ENCODE measurements around the gene SLC50A1. TPM values are rescaled to one million over a fixed set of nuclear protein-coding genes. Genes with fewer than 3 reads are reported as not detected.

The SLC50A1 gene
- total RNA-seq, 1 donor from 2014 or later: 26.6 TPM

GRCh38 chr1:155183775-155184221, 48.1 kb downstream of the SLC50A1 start:
- H3K36me3 ChIP-seq (ENCODE audit: control insufficient read depth, insufficient read depth, low read length): peaks cover 6% of the 10 kb centered on the region
- no peak for TF ChIP-seq CTCF (IDR thresholded peaks at IDR 0.05; ENCODE audit: insufficient read depth, low read length, poor library complexity, severe bottlenecking)
- H3K27me3 ChIP-seq (ENCODE audit: control insufficient read depth, insufficient read depth, low read length): no peaks in the 10 kb centered on the region
- DNase-seq (ENCODE audit: low read depth): no peak
- H3K4me3 ChIP-seq (ENCODE audit: low read depth, low read length): no peak overlapping the region

- Histone ChIP-seq H3K36me3 (ENCODE audit: control insufficient read depth, insufficient read depth, low read length) (peaks cover 6% of the 10 kb centered on the region), H3K27me3 (ENCODE audit: control insufficient read depth, insufficient read depth, low read length) (no peaks in the 10 kb centered on the region), H3K4me3 (ENCODE audit: low read depth, low read length) (no peak overlapping the region)
- no peak for DNase-seq (ENCODE audit: low read depth)
- no peak for TF ChIP-seq CTCF (IDR thresholded peaks at IDR 0.05; ENCODE audit: insufficient read depth, low read length, poor library complexity, severe bottlenecking)
Observed at GRCh38 chr1:155184351-155184811, 48.7 kb downstream of the SLC50A1 start.

DNA sequence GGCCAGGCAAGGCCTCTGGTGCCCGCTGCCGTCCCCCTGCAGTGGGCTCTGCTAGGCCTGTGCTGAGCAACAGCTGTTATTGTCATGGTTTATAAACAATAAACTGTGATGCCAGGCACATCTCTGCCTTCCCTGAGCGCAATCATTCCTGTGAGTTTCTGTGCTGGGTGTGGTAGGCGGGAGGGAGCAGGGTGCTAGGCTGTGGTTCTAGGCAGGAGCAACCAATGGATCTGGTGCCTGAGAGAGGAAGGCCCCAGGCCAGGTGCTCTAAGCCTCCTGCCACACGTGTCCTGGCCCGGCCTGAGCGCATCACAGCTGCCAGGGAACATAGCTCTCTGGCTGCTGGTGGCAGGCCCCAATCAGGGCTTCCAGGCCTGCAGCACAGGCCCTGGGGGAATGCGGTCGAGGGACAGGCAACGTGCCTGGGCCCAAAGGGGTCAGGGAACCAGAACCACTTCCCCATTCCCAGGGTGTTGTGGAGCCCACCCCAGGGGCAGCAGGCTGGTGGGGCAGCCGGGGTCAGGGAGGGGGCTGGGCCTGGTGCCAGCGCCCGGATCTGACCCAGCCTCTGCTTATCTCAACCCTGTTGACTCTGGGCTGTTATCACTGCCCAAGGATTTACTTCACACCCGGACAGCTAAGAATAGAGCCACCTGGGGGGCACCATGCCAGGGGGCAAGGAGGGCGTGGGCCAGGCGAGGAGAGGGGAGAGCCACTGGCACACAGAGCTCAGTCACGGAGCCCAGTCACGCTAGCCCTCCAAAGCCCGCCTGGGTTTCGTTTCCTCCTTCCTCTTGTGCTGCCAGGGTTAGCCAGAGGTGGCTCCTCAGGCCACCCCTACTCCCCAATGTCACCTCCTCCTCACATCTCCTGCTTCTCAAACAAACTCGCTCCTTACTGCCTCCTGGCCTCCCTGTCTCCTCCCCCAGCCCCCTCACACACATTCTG, 49.5 kb downstream of the SLC50A1 start:
- no peak for TF ChIP-seq CTCF (IDR thresholded peaks at IDR 0.05; ENCODE audit: insufficient read depth, low read length, poor library complexity, severe bottlenecking)
- H3K36me3 ChIP-seq (ENCODE audit: control insufficient read depth, insufficient read depth, low read length): peaks cover 3% of the 10 kb centered on the region
- no peak overlapping the region for H3K4me3 ChIP-seq (ENCODE audit: low read depth, low read length)
- H3K27me3 ChIP-seq (ENCODE audit: control insufficient read depth, insufficient read depth, low read length): no peaks in the 10 kb centered on the region
- no peak for DNase-seq (ENCODE audit: low read depth)

DNA sequence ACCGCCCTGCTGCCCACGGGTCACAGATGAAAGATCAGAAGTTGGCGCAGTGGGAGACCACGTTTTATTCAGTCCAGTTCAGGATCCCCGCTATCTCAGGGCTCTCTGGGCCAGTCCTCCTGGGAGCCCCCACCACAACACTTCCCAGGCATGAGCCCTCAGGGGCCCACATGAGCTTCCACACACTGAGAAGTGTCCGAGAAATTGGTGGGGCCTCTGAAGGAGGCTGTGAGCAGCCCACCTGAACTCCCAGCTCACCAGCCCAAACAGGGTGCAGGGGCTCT, 50.1 kb downstream of the SLC50A1 start:
- TF ChIP-seq CTCF (IDR thresholded peaks at IDR 0.05; ENCODE audit: insufficient read depth, low read length, poor library complexity, severe bottlenecking): no peak
- no peak for DNase-seq (ENCODE audit: low read depth)
- Histone ChIP-seq H3K36me3 (ENCODE audit: control insufficient read depth, insufficient read depth, low read length) (peaks cover 3% of the 10 kb centered on the region), H3K27me3 (ENCODE audit: control insufficient read depth, insufficient read depth, low read length) (no peaks in the 10 kb centered on the region), H3K4me3 (ENCODE audit: low read depth, low read length) (no peak overlapping the region)

GRCh38 chr1:155186067-155186793, 50.6 kb downstream of the SLC50A1 start:
- TF ChIP-seq CTCF (IDR thresholded peaks at IDR 0.05; ENCODE audit: insufficient read depth, low read length, poor library complexity, severe bottlenecking): no peak
- no peak for DNase-seq (ENCODE audit: low read depth)
- H3K4me3 ChIP-seq (ENCODE audit: low read depth, low read length): no peak overlapping the region
- peaks cover 3% of the 10 kb centered on the region for H3K36me3 ChIP-seq (ENCODE audit: control insufficient read depth, insufficient read depth, low read length)
- no peaks in the 10 kb centered on the region for H3K27me3 ChIP-seq (ENCODE audit: control insufficient read depth, insufficient read depth, low read length)
